Neural cell (in vitro differentiated cells): ENCODE data around the gene RBM5.

ENCODE experiments used
- EP300 ChIP-seq: fragments of 450-650 bp; conservative IDR thresholded peaks from 2 replicates; pipeline ENCODE4 v1.6.1; 2014; ENCODE audit warnings: antibody characterized with exemption, mild to moderate bottlenecking, moderate library complexity; ENCODE audit not compliant: poor library complexity, severe bottlenecking
- EZH2 ChIP-seq: fragments of 200-600, 300-800 bp; shearing (Covaris generic), sonication (generic); IDR thresholded peaks from 2 replicates; pipeline ENCODE4 v1.6.1; 2014; ENCODE audit warnings: antibody characterized with exemption, low read length, borderline replicate concordance, mild to moderate bottlenecking; ENCODE audit not compliant: insufficient read depth, poor library complexity, severe bottlenecking
- MXI1 ChIP-seq: fragments of 450-650 bp; conservative IDR thresholded peaks from 2 replicates; pipeline ENCODE4 v1.6.1; 2014; ENCODE audit warnings: antibody characterized with exemption, mild to moderate bottlenecking; ENCODE audit not compliant: poor library complexity, severe bottlenecking
- POLR2AphosphoS5 ChIP-seq: IDR thresholded peaks from 2 replicates; pipeline ENCODE4 v1.6.1; 2012
- REST ChIP-seq: IDR thresholded peaks from 2 replicates; pipeline ENCODE4 v1.6.1; 2012; ENCODE audit warnings: borderline replicate concordance
- SMC3 ChIP-seq: fragments of 450-650 bp; conservative IDR thresholded peaks from 2 replicates; pipeline ENCODE4 v1.6.1; 2014; ENCODE audit warnings: antibody characterized with exemption, mild to moderate bottlenecking, moderate library complexity; ENCODE audit not compliant: poor library complexity
- TF ChIP-seq, protein P1 (sequence below): fragments of 450-650 bp; IDR thresholded peaks from 2 replicates; pipeline ENCODE4 v1.5.1; 2014; ENCODE audit warnings: antibody characterized with exemption, mild to moderate bottlenecking, moderate library complexity; ENCODE audit not compliant: poor library complexity, severe bottlenecking

DNA sequence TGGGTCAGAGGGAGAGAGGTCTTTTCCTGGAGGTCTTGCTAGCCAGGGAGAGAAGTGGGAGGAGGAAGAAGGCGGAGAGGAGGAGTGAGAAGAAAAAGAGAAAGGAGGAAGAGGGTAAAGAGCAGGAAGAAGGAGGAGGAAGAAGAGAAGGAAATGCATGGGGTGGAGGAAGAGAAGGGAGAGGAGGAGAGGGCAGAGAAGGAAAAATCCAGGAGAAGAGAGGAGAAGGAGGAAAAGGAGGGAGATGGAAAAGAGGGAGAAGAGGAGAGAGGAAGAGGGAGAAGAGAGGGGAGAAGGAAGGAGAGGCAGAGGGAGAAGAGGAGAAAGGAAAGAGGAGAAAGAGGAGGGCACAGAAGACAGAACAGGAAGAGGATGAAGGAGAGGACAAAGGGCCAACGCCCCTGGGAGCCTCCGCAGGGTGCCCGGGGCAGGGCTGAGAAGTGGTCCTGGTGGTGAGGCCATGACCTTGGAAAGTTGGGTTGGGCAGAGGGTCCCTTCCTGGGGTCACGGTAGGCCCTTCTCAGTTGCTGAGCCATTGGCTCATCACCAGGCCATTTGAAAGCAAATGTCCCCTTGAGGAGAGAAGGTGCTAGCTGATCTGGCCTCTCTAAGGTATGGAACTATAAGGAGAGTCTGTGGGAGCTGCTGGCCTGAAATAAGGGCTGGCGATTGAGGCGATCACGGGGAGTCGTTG is 65.2 kb downstream of the RBM5 start:
- TF ChIP-seq, protein P1, sequence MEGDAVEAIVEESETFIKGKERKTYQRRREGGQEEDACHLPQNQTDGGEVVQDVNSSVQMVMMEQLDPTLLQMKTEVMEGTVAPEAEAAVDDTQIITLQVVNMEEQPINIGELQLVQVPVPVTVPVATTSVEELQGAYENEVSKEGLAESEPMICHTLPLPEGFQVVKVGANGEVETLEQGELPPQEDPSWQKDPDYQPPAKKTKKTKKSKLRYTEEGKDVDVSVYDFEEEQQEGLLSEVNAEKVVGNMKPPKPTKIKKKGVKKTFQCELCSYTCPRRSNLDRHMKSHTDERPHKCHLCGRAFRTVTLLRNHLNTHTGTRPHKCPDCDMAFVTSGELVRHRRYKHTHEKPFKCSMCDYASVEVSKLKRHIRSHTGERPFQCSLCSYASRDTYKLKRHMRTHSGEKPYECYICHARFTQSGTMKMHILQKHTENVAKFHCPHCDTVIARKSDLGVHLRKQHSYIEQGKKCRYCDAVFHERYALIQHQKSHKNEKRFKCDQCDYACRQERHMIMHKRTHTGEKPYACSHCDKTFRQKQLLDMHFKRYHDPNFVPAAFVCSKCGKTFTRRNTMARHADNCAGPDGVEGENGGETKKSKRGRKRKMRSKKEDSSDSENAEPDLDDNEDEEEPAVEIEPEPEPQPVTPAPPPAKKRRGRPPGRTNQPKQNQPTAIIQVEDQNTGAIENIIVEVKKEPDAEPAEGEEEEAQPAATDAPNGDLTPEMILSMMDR = no peak
- TF ChIP-seq REST (no peak), EZH2 (no peak), SMC3 (no peak), EP300 (no peak), POLR2AphosphoS5 (no peak), MXI1 (no peak)
